RWPE2 (cell line): ENCODE data around the gene CIRBP.
A peak's percentile ranks its signal among the peaks of the same experiment; 100 is the strongest.

ENCODE experiments used
- ATAC-seq: fragments of 200-7000 bp; cut with Tn5 transposase; 3 replicates; pipeline ENCODE4 v1.9.1; 2021; ENCODE audit warnings: low read depth
- DNase-seq: peaks from one replicate; pipeline ENCODE4 v3.0.0-alpha.2; 2020; ENCODE audit warnings: low spot score
- H3K27ac ChIP-seq: fragments of 450-650 bp; 2 replicates; pipeline ENCODE4 v1.5.1; 2017; ENCODE audit warnings: mild to moderate bottlenecking; ENCODE audit not compliant: poor library complexity, severe bottlenecking
- H3K27me3 ChIP-seq: fragments of 250-450 bp; sonication (Bioruptor Pico); 2 replicates; pipeline ENCODE4 v1.5.1; 2021; ENCODE audit warnings: mild to moderate bottlenecking, moderate library complexity; ENCODE audit not compliant: insufficient read depth, poor library complexity, severe bottlenecking
- H3K36me3 ChIP-seq: fragments of 250-450 bp; sonication (Bioruptor Pico); 2 replicates; pipeline ENCODE4 v1.5.1; 2020; ENCODE audit warnings: low read depth, mild to moderate bottlenecking, moderate library complexity
- H3K4me1 ChIP-seq: fragments of 250-450 bp; sonication (Bioruptor Pico); 2 replicates; pipeline ENCODE4 v1.5.1; 2021; ENCODE audit warnings: mild to moderate bottlenecking, moderate library complexity; ENCODE audit not compliant: insufficient read depth, poor library complexity, severe bottlenecking
- H3K4me3 ChIP-seq: fragments of 250-450 bp; sonication (Bioruptor Pico); 2 replicates; pipeline ENCODE4 v1.5.1; 2021; ENCODE audit warnings: mild to moderate bottlenecking, moderate library complexity; ENCODE audit not compliant: severe bottlenecking
- H3K9me3 ChIP-seq: fragments of 250-450 bp; sonication (Bioruptor Pico); 2 replicates; pipeline ENCODE4 v1.5.1; 2021; ENCODE audit warnings: mild to moderate bottlenecking, moderate library complexity; ENCODE audit not compliant: severe bottlenecking
- CTCF ChIP-seq: fragments of 450-650 bp; IDR thresholded peaks from one replicate; pipeline ENCODE4 v1.5.1; 2017; ENCODE audit warnings: mild to moderate bottlenecking, moderate library complexity; ENCODE audit not compliant: poor library complexity, severe bottlenecking

Gene CIRBP

GRCh38 chr19:1266916-1267476 lies 2.1 kb upstream of the CIRBP start:
- DNase-seq (no peak), ATAC-seq (no peak)
- H3K4me1 ChIP-seq: peaks cover 7% of the 10 kb centered on the region
- peak overlapping the region; percentile 97 for H3K27ac ChIP-seq
- peak; percentile 89 for TF ChIP-seq CTCF
- no peaks in the 10 kb centered on the region for H3K27me3 ChIP-seq
- H3K9me3 ChIP-seq: no peaks in the 10 kb centered on the region
- peak overlapping the region; percentile 33 for H3K4me3 ChIP-seq
- H3K36me3 ChIP-seq: peaks cover 21% of the 10 kb centered on the region

DNA sequence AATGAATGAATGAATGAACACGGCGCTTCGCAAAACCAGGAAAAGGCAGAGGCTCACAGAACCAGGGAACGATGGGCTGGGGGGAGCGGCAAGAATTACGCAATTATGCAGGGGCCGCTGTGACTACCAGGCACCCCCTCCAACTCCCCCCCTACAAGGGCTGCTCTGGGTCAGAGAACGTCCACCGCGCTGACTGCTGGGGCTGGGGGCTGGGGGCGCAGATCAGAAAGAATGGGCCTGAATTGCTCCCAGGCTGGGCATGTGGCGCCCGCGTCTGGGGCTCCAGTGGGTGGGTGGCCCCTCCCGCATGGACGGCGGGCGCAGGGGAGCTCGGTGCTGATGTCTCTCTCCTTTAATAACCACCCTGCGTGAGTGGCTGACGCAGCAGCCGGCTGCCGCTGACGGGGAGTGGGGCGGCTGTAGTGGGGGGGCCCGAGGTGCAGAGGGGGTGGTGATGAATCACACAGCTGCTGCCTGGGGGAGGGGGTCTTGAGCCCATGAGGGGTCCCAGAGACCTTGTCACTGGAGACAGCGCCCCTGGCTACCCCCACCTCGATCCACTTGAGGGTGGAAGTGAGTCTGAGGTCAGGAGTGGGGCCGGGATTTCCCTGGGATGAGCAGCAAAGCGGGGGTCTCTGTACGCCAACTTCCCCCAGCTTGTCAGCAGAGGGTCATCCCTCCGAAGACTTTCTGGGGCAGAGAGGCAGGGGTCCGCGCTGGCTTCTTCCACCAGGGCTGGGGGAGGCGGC lies 1.5 kb upstream of the CIRBP start:
- ATAC-seq: no peak
- Histone ChIP-seq H3K27me3 (no peaks in the 10 kb centered on the region), H3K4me1 (peaks cover 7% of the 10 kb centered on the region), H3K27ac (peak overlapping the region; percentile 97), H3K4me3 (peak overlapping the region; percentile 33), H3K9me3 (no peaks in the 10 kb centered on the region), H3K36me3 (peaks cover 28% of the 10 kb centered on the region)
- TF ChIP-seq CTCF: no peak
- DNase-seq: no peak

DNA sequence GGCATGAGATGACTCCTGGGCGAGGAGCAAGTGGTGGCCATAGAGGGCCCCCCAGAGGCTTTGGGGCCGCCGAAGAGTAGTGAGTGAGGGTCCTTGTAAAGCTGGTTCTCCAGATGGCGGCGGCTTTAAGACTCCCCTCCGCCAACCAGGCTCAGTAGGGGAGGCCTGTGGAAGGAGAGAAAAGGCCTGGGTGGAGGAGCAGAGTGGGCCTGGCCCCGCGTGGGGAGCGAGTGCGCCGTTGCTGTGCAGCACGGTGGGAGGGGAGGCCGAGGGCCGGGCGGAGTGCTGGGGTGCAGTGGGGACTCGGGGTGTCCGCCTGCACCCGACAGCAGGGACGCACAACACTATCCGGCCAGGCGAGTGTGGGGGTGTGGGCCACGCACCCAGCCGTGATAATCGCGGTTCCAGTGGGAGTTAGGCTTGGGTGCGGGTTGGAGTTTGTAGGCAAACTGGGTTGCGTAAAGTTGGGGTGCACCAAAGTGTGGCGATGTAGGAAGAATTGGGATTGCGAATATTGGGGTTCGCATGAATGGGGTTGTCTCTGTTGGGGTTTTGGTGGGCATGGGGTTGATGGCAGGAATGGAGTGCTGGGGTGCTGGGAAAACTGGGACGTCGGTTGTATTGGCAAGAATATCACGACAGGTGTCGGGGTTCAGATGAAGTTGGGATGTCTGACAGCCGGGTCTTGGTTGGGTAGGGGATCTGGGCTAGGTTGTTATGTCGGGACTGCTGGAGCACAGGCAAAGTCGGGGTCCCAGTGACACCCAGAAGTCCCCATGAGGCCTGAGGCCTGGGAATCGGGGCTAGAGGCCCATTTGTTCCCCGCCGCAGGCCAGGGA lies 687 bp upstream of the CIRBP start:
- Histone ChIP-seq H3K4me3 (no peak overlapping the region), H3K27ac (peak overlapping the region; percentile 97), H3K4me1 (peaks cover 7% of the 10 kb centered on the region), H3K9me3 (no peaks in the 10 kb centered on the region), H3K36me3 (peaks cover 36% of the 10 kb centered on the region), H3K27me3 (no peaks in the 10 kb centered on the region)
- TF ChIP-seq CTCF: no peak
- DNase-seq (no peak), ATAC-seq (no peak)

- Histone ChIP-seq H3K9me3 (no peaks in the 10 kb centered on the region), H3K27me3 (no peaks in the 10 kb centered on the region), H3K4me1 (peaks cover 11% of the 10 kb centered on the region), H3K4me3 (peak overlapping the region; percentile 82), H3K36me3 (peaks cover 48% of the 10 kb centered on the region), H3K27ac (peak overlapping the region; percentile 97)
- no peak for TF ChIP-seq CTCF
- peak; percentile 2; the same call in 2 of the 3 replicates for ATAC-seq
- DNase-seq: no peak
These were observed 513 bp downstream of the CIRBP start for GRCh38 chr19:1269478-1270212.
